Stimulated activated CD8-positive, alpha-beta memory T cell treated with anti-CD3 and anti-CD28 coated beads, Interleukin-4, amount 100 ng/mL, for 24 hours (primary cell): ENCODE measurements around the gene CTTNBP2.
"Not testable (repeated sequence)": the region's sequence is repeated elsewhere in the genome, so short reads cannot be mapped to it uniquely, and the experiment has no call there.

ENCODE experiments used
- DNase-seq: peaks from one replicate; pipeline ENCODE4 v3.0.0-alpha.2; 2020; ENCODE audit warnings: low read depth

The CTTNBP2 gene

DNA sequence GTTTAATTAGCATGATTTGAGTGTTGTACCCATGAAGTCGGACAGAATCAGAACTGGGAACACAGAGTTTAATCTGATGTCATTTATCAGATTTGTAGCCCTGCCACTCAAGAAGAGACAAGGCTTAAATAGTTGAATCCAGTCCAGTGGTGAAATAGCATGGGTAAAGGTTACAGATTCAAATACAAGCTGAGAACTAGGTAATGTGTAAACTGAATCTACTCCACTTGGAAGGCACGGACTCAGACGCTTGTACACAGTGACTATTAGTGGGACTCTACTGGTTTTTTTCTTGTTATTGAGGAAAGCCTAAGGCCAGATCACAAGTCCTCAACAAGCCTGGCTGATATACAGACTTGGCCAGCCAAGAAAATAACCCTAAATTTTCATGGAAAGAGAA is 142.9 kb downstream of the CTTNBP2 start:
- no peak for DNase-seq

- DNase-seq = no peak
Observed at GRCh38 chr7:117728890-117729624, 144.2 kb downstream of the CTTNBP2 start.

DNA sequence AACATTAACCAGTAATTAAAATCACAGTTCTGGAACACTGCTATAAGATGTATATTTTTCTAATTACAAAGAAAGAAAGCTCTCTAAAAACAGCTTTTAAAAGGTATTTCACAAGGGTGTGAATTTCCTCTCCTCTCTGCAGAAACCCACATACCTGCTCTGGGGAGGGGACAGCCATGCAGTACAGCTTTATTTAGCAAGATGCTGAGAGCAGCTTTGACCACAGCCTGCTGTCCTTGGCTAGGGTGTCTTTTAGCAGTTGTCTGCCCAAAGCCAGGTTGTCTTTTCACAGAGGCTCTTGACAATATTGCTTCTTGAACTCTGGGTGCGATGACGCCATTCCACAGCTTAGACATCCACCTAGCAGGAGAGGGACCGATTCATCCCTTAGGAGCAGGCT is 148.3 kb downstream of the CTTNBP2 start:
- no peak for DNase-seq

- DNase-seq = no peak
Observed at GRCh38 chr7:117719377-117719776, 153.9 kb downstream of the CTTNBP2 start.

DNA sequence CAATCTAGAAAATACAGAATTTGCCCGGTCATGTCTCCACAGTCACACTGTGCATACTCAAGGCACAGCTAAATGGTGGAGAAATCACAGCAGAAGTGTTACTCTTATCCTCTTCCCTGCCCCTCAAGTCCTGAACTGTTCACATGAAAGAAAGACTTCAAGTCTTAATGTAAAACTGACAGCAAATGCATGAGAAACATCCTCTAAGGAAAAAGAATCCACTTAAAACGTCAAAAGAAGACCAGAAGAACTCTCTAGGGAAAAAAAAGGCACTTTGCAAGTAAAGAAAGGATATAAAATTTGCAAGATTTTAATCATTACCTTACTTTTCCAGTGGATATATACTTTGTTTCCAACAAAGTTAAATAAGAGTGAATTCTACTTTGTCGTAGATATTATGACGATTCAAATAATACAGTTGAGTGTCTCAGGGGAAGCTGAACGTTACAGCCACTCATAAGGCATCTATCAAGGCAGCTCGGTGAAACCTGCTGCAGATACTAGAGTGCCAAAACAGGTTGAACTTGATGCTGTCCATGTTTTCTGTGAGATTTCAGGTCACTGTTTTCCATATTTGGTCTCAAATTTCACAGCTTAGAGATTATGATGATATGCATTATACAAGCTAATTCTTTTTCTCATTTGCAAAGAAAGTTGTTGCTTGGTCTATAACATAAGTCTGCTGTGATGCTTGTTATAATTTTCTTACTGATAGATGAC is 155.0 kb downstream of the CTTNBP2 start:
- no peak for DNase-seq

GRCh38 chr7:117717357-117717756 is 155.9 kb downstream of the CTTNBP2 start:
- DNase-seq = no peak

GRCh38 chr7:117716707-117717299 is 156.4 kb downstream of the CTTNBP2 start:
- no peak for DNase-seq

- no peak for DNase-seq
Observed at GRCh38 chr7:117715784-117716445, 157.3 kb downstream of the CTTNBP2 start.

DNA sequence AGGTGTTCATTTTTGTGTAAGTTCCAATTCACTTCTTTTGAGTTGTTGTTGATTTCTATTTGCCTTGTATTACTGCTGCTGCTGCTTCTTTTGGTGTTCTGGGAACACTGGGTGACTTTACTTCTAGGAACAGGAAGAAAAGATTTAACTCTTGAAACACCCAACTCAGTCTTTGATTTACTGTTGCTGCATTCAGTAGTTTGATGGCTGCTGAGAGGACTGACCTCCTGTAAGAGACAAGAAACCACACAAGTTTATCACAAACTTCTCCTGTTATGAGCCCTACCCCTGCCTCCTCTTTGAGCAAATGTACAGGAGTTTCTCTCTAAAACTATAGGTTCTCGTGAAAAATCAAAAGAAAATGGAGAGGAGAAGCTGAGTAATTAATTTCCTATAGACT is 161.7 kb downstream of the CTTNBP2 start:
- DNase-seq = no peak

DNA sequence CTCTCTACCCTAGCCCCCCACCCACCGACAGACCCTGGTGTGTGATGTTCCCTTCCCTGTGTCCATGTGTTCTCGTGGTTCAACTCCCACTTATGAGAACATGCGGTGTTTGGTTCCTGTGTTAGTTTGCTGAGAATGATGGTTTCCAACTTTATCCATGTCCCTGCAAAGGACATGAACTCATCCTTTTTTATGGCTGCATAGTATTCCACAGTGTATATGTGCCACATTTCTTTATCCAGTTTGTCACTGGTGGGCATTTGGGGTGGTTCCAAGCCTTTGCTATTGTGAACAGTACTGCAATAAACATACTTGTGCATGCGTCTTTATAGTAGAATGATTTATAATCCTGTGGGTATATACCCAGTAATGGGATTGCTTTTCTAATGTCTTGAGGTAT is 165.1 kb downstream of the CTTNBP2 start:
- DNase-seq = not testable (repeated sequence)

DNA sequence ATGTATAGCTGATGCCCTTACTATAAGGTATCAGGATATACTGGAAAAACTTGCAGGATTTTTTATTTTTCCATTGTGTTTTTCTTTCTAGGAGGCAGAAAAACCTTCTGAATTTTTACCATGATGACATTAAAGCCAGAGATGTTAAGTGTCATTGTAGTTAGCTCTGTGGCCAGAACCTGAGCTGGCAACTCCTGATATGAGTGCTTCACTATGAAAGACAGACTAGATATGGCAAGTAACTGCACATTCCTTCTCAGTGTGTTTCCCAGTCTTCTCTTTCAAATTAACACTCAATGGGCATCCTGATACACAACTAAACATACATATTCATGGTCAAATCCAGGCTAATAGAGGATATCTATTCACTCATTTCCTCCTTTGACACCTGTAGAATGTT is 166.2 kb downstream of the CTTNBP2 start:
- no peak for DNase-seq

- DNase-seq = no peak
Observed at GRCh38 chr7:117706210-117706609, 167.0 kb downstream of the CTTNBP2 start.

DNA sequence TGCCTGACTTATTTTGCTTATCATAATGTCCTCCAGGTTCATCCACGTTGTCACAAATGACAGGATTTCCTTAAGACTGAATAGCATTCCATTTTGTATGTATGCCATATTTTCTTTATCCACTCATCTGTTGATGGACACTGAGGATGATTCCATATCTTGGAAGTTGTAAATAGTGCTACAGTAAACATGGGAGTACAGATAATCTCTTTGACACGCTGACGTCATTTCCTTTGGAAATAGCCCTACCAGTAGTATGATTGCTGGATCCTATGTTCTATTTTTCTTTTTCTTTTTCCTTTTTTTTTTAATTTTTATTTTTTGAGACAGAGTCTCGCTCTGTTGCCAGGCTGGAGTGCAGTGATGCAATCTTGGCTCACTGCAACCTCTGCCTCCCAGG is 167.6 kb downstream of the CTTNBP2 start:
- no peak for DNase-seq

DNA sequence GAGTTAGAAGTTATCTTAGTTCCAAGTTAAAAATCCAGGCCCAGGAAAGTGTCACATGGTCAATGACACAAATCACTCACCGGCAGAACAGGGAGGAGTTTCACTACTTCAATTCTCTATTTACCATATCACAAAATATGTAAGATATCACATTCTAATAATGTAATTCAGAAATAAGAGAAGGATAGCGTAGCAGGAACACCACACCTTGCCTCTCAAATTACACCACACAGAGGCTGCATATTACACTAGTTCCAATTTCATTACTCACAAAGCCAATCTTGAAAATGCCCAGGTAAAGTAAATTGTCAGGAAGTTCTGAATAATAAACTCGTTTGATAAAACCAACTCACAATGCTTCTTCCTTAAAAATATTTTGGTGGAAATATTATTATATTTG is 169.2 kb downstream of the CTTNBP2 start:
- no peak for DNase-seq

GRCh38 chr7:117698018-117698417 is 175.2 kb downstream of the CTTNBP2 start:
- DNase-seq = no peak

DNA sequence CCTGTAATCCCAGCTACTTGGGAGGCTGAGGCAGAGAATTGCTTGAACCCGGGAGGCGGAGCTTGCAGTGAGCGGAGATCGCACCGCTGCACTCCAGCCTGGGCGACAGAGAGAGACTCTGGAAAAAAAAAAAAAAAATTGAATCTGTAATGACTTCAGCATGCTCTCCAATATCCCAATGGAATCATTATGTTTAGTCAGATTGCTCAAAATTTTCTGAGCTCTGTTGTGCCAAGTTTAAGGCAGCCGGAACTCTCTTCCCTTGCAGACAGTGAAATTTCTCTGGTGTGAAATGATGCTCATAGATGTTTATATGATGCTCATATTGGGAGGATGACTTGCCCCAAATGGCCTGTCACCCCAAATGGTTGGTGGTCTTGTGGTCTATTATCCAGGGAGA is 180.9 kb downstream of the CTTNBP2 start:
- DNase-seq = no peak

GRCh38 chr7:117690147-117690546 is 183.1 kb downstream of the CTTNBP2 start:
- no peak for DNase-seq

- DNase-seq = no peak
Observed at GRCh38 chr7:117689406-117689805, 183.8 kb downstream of the CTTNBP2 start.

GRCh38 chr7:117688126-117688525 is 185.1 kb downstream of the CTTNBP2 start:
- DNase-seq = no peak

DNA sequence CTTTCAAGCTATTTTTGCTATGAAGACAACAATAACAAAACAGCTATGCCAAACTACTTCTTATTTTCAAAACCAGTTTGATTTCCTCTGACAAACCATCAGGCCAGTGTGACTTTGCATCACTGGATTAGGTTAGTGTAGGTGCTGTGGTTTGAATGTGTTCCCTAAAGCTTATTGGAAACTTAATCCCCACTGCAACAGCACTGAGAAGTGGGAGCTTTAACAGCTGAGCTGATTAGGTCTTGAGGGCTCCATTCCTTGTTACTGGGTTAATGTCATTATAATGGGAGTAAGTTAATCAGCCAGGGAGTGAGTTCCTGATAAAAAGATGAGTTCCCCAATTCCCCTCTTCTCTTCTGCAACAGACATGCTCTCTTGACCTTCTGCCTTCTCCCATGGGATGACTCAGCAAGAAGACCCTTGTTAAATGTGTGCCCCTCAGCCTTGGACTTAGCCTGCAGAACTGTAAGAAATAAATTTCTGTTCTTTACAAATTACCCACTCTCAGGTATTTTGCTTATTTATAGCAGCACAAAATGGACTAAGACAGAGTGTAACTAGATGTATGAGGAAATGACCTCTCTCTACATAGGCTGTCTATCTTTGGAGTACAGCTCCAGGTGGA is 186.8 kb downstream of the CTTNBP2 start:
- DNase-seq = no peak

DNA sequence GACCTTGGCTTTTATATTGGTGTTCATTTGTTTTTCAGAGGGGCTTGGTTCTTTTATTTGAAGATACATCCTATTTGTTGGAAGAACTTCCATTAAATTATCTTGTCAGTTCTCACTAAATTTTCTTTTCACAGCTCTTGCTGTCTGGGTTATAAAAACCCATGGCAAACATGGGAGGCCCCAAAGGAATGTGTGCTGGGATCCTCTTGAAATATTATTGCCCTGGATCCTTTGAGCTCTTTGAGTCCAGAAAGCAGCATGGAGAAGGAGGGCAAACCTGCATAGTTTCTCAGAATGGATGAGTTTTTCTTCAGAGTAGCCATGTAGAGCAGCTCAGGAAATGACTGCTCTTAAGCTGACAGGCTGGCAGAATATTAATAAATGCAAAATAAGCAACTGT is 187.4 kb downstream of the CTTNBP2 start:
- DNase-seq = no peak

GRCh38 chr7:117683430-117684175 is 189.6 kb downstream of the CTTNBP2 start:
- DNase-seq = no peak
